Activated gamma-delta T cell treated with Interleukin-2 at 50 U/mL for 16 hours (primary cell): ENCODE results near the gene PDLIM3.
"Not testable (repeated sequence)": the region's sequence is repeated elsewhere in the genome, so short reads cannot be mapped to it uniquely, and the experiment has no call there.

ENCODE experiments used
- DNase-seq: peaks from one replicate; pipeline ENCODE4 v3.0.0-alpha.2; 2020

The PDLIM3 gene

GRCh38 chr4:185550933-185551332 is 15.6 kb upstream of the PDLIM3 start:
- DNase-seq, result no peak

- DNase-seq, result no peak
These were observed 13.9 kb upstream of the PDLIM3 start for GRCh38 chr4:185549095-185549639.

- DNase-seq, result no peak
These were observed 13.3 kb upstream of the PDLIM3 start for GRCh38 chr4:185548587-185548986.

GRCh38 chr4:185546335-185546734 is 11.0 kb upstream of the PDLIM3 start:
- no peak for DNase-seq

GRCh38 chr4:185542626-185543315 is 7.5 kb upstream of the PDLIM3 start:
- no peak for DNase-seq

GRCh38 chr4:185541251-185541727 is 6.0 kb upstream of the PDLIM3 start:
- DNase-seq, result no peak

- no peak for DNase-seq
These were observed 5.3 kb upstream of the PDLIM3 start for GRCh38 chr4:185540487-185541120.

- no peak for DNase-seq
These were observed 4.7 kb upstream of the PDLIM3 start for GRCh38 chr4:185540040-185540439.

GRCh38 chr4:185538806-185539205 is 3.5 kb upstream of the PDLIM3 start:
- DNase-seq, result no peak

GRCh38 chr4:185536411-185536709 is 1.1 kb upstream of the PDLIM3 start:
- DNase-seq, result no peak

- no peak for DNase-seq
These were observed 504 bp upstream of the PDLIM3 start for GRCh38 chr4:185535612-185536410.

GRCh38 chr4:185534511-185534865 is 819 bp downstream of the PDLIM3 start:
- no peak for DNase-seq

- no peak for DNase-seq
These were observed 2.4 kb downstream of the PDLIM3 start for GRCh38 chr4:185532795-185533324.

GRCh38 chr4:185532293-185532692 is 3.0 kb downstream of the PDLIM3 start:
- no peak for DNase-seq

GRCh38 chr4:185531654-185532053 is 3.7 kb downstream of the PDLIM3 start:
- DNase-seq, result not testable (repeated sequence)

- DNase-seq, result no peak
These were observed 5.9 kb downstream of the PDLIM3 start for GRCh38 chr4:185529413-185529812.

GRCh38 chr4:185524888-185525863 is 10.1 kb downstream of the PDLIM3 start:
- DNase-seq, result no peak

GRCh38 chr4:185523862-185524261 is 11.4 kb downstream of the PDLIM3 start:
- DNase-seq, result no peak

- DNase-seq, result no peak
These were observed 12.9 kb downstream of the PDLIM3 start for GRCh38 chr4:185522451-185522850.

GRCh38 chr4:185520119-185520518 is 15.2 kb downstream of the PDLIM3 start:
- DNase-seq, result no peak

GRCh38 chr4:185518494-185518893 is 16.8 kb downstream of the PDLIM3 start:
- no peak for DNase-seq

GRCh38 chr4:185518069-185518468 is 17.2 kb downstream of the PDLIM3 start:
- DNase-seq, result no peak
